ENCODE results near the gene MELK. TPM values are rescaled to one million over a fixed set of nuclear protein-coding genes. Genes with fewer than 3 reads are reported as not detected.
"Not testable (repeated sequence)": the region's sequence is repeated elsewhere in the genome, so short reads cannot be mapped to it uniquely, and the experiment has no call there.

The MELK gene
- total RNA-seq: 1 to 10 TPM in 3 of 6 experiments, under 1 TPM in 2, not detected in 1; 0.39 to 5.3 (median 1.6) TPM
- long read RNA-seq: 0 reads

GRCh38 chr9:36572515-36573418, at the start of gene MELK:
MELK (plus strand) TSS chr9:36572895; CDS start chr9:36581682, 8,787 bp downstream.
- H3K4me3 ChIP-seq: peak within 1 kb of the TSS; percentile 66 to 83 (median 82)
- no peaks in the 10 kb centered on the region for H3K27me3 ChIP-seq
- TF ChIP-seq POLR2A (IDR thresholded peaks at IDR 0.05) (peak; percentile 49), CTCF (IDR thresholded peaks at IDR 0.05) (no peak)
- intact Hi-C loops (cut with DNase I): no loop called here
- ATAC-seq: peak; percentile 99
- WGBS (ENCODE audit: insufficient coverage, low coverage, low lambda C conversion rate, missing lambda C conversion rate): 1% methylated on average over 16 of the region's 74 CpGs
- DNase-seq: peak; percentile 83 to 84 (median 83)
- no peaks in the 10 kb centered on the region for H3K36me3 ChIP-seq
- no peaks in the 10 kb centered on the region for H3K9me3 ChIP-seq
- H3K4me1 ChIP-seq: no peaks in the 10 kb centered on the region
- peak within 1 kb of the TSS in 1 of 3 donors; percentile 29 for H3K27ac ChIP-seq

- Histone ChIP-seq H3K4me1 (no peaks in the 10 kb centered on the region), H3K4me3 (no peak overlapping the region), H3K9me3 (no peaks in the 10 kb centered on the region), H3K36me3 (no peaks in the 10 kb centered on the region), H3K27me3 (no peaks in the 10 kb centered on the region), H3K27ac (no peak overlapping the region)
- no peak for TF ChIP-seq CTCF (IDR thresholded peaks at IDR 0.05)
- ATAC-seq (no peak), DNase-seq (no peak)
- intact Hi-C loops (cut with DNase I): no loop called here
- 93% methylated on average over 2 of the region's 2 CpGs for WGBS (ENCODE audit: insufficient coverage, low coverage, low lambda C conversion rate, missing lambda C conversion rate)
These were observed 42.5 kb upstream of the MELK start for GRCh38 chr9:36530224-36530623.

- intact Hi-C loops (cut with DNase I): no loop called here
- Histone ChIP-seq H3K4me1 (no peaks in the 10 kb centered on the region), H3K27me3 (no peaks in the 10 kb centered on the region), H3K27ac (no peak overlapping the region), H3K36me3 (no peaks in the 10 kb centered on the region), H3K9me3 (no peaks in the 10 kb centered on the region), H3K4me3 (no peak overlapping the region)
- no peak for ATAC-seq
- WGBS (ENCODE audit: insufficient coverage, low coverage, low lambda C conversion rate, missing lambda C conversion rate): 74% methylated on average over 3 of the region's 3 CpGs
- DNase-seq: no peak
- TF ChIP-seq CTCF (IDR thresholded peaks at IDR 0.05) (no peak), POLR2A (IDR thresholded peaks at IDR 0.05) (no peak)
These were observed 40.3 kb upstream of the MELK start for GRCh38 chr9:36532353-36532752.

- H3K4me3 ChIP-seq; DNase-seq; H3K4me1 ChIP-seq; H3K36me3 ChIP-seq; H3K27me3 ChIP-seq; H3K9me3 ChIP-seq; ATAC-seq; H3K27ac ChIP-seq; intact Hi-C loops (cut with DNase I): not testable (repeated sequence)
- 47% methylated on average over 2 of the region's 6 CpGs for WGBS (ENCODE audit: insufficient coverage, low coverage, low lambda C conversion rate, missing lambda C conversion rate)
These were observed 39.0 kb upstream of the MELK start for GRCh38 chr9:36533726-36534125.

GRCh38 chr9:36535107-36535506, 37.6 kb upstream of the MELK start:
- Histone ChIP-seq H3K4me3 (no peak overlapping the region), H3K9me3 (no peaks in the 10 kb centered on the region), H3K36me3 (no peaks in the 10 kb centered on the region), H3K27ac (no peak overlapping the region), H3K4me1 (no peaks in the 10 kb centered on the region), H3K27me3 (no peaks in the 10 kb centered on the region)
- ATAC-seq: no peak
- 60% methylated on average over 1 of the region's 1 CpG for whole genome bisulfite sequencing (ENCODE audit: insufficient coverage, low coverage, low lambda C conversion rate, missing lambda C conversion rate)
- no peak for TF ChIP-seq POLR2A (IDR thresholded peaks at IDR 0.05)
- TF ChIP-seq CTCF (IDR thresholded peaks at IDR 0.05): no peak
- DNase-seq: no peak
- intact Hi-C loops (cut with DNase I): no loop called here
